Astrocyte of the cerebellum (primary cell): ENCODE measurements around the gene TMEM245.

Source experiments
- DNase-seq: peaks from one replicate; pipeline ENCODE4 v3.0.0-alpha.2; 2011; ENCODE audit warnings: low read depth
- H3K4me3 ChIP-seq: 2 replicates; pipeline ENCODE4 v1.5.1; 2011; ENCODE audit warnings: mild to moderate bottlenecking, low read depth, low read length, moderate library complexity
- in situ Hi-C: cut with HindIII; loops from 2 replicates; pipeline ENCODE4 v1.10.0; 2017; ENCODE audit warnings: low sequenced_read_pairs
- TF ChIP-seq, protein P1 (sequence below): IDR thresholded peaks from 2 replicates; pipeline ENCODE4 v1.5.1; 2012; ENCODE audit warnings: low read length, low read depth, moderate library complexity, mild to moderate bottlenecking; ENCODE audit errors: missing control alignments

Gene TMEM245

DNA sequence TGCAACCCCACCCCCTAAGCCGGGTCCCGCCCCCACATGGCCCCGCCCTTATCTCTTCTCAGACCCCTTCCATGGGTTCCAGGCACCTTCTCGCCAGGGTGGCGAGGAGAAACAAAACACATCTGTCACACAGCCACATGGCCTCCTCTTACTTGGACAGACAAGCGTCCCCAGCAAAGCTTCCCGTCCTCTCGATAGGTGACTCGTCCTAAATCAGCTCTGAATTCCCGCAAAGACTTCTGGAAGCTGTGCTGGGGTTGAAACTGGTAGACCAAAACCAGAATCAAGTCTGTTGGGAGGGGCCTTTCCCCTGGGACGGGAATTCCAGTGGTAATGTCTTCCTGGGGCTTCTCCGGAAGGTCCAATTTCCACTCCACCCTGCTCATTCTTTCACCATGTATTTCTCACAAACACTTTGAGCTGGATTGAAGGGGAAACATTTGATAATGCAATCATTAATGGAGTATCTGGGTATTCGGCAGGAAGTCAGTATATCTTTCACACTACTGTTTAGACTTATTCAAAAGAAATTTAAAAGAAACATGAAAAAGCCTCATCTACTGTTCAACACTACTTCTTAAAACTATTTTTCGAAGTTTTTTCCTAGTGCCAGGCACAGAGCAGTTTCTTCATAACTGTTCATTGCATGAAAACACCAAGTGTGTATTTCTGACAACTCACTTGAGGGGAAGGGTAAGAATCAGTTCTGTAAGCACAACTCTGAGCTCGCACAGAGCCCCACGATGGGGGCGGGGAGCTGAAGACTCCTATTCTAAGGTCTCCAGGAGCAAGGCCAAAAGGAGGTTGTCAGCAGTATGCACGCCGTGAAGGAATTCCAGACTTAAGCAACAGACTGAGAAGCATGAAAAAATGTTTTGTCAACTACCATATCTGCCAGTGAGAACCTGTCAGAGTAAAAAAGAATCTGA lies 105.8 kb downstream of the TMEM245 start:
- peak; percentile 41 for DNase-seq
- TF ChIP-seq, protein P1, sequence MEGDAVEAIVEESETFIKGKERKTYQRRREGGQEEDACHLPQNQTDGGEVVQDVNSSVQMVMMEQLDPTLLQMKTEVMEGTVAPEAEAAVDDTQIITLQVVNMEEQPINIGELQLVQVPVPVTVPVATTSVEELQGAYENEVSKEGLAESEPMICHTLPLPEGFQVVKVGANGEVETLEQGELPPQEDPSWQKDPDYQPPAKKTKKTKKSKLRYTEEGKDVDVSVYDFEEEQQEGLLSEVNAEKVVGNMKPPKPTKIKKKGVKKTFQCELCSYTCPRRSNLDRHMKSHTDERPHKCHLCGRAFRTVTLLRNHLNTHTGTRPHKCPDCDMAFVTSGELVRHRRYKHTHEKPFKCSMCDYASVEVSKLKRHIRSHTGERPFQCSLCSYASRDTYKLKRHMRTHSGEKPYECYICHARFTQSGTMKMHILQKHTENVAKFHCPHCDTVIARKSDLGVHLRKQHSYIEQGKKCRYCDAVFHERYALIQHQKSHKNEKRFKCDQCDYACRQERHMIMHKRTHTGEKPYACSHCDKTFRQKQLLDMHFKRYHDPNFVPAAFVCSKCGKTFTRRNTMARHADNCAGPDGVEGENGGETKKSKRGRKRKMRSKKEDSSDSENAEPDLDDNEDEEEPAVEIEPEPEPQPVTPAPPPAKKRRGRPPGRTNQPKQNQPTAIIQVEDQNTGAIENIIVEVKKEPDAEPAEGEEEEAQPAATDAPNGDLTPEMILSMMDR, result no peak

DNA sequence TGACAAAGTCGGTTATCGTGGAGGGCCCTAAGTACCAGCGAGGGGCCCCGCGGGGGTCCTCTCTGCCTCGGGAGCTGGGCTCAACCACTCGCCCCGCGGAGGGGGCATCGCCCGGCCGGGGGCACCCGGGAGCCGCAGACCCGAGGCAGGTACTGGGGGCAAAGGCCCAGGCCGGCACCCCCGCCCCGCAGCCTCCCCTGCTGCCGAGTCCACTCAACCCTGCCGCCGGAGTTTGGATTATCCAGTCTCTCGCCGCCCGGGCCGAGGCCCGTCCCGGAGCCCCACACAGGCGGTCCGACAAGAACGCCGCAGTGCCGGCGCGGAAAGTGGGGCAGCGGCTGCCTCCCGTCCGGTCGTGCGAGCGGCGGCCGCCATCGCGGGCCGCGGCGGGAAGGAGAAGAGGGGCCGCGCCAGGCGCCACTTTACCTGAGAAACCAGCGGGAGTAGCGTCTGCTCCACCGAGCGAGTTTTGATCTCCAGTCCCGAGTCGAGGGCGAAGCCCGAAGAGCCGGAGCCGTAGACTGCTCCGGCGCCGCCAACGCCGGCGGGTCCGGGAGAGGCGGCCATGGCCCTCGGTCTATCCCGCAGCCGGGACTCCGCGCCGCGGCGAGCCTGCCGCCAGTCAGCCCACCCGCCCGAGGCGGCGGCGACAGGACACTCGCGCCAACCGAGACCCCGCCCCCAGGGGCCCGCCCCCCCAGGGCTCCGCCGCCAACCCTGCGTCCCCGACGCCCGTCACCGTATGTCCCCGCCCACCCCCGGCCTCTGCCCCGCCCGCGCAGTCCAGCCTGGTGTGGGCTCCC lies 106.7 kb downstream of the TMEM245 start, which contains the start of gene CTNNAL1:
Gene CTNNAL1, minus strand, starts transcription at position 624 of the 803 bp plus-strand sequence. Its CDS starts 57 bp downstream, at position 567.
- peak; percentile 55 for DNase-seq
- peak within 1 kb of the TSS; percentile 74 for H3K4me3 ChIP-seq
- TF ChIP-seq, protein P1, result no peak
- in situ Hi-C loops, result no loop called here

More for the DNA sequence above, 105.8 kb downstream of the TMEM245 start:
- H3K4me3 ChIP-seq, result peak overlapping the region; percentile 74
- in situ Hi-C loops, result no loop called here

DNA sequence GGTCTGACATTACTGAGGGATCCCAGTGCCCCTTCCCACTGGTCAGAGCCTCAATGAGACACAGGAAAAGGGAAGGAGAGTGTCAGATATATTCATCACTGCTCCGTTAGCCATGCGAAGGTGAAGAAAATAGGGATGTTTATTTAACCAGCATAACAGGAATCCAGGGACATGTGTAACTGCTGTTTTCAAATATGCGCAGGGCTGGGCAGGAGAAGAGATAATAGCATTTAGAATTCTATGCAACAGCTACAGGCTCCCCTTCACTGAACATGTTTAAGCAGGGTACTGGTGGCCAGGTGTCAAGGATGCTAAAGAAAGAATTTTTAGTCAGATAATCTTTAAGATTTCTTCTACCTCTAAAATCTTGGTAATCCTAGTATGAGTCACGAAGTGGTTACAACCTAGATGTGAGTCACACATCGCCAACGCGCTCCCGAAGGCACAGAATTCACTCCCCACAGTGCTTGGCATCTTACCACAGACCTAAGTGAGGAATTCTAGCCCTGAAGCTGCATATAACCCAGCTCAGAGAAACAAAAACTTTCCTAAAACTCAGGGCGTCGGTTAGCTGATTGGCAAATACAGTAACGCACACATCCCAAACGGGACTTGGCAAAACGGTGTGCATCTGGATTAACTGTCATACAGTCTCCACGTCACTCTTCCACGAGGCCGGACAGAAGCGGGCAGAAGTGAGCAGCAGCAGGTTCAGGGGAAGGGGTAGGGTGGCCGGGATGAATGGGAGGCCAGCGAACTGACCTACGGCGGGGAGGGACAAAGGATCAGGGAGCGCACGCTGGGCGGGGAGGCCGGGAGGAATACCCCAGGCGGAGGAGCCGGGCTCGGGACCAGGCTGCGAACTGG lies 107.5 kb downstream of the TMEM245 start:
- TF ChIP-seq, protein P1, result no peak
- in situ Hi-C loops, result no loop called here
- peak overlapping the region; percentile 74 for H3K4me3 ChIP-seq
- DNase-seq, result peak; percentile 97

DNA sequence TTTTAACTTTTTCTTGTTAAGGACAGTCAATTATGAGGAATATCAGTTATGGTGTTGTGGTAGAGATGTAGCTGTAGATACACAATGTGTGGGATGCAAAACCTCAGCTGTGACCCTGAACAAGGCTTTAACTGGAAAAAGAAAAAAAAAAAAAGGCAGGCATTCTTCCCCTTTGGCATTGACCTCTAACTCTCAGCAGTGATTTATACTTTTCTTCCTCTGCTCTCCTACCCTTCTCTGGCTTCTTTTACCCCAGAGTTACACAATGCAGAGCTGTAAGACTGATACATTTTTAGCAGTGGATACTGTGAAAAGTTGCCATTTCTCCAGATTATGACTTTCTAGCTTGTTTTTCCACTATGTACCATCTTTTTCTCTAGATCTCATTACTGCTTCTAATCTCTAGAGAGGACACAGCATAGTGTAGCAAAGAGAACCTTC lies 108.5 kb downstream of the TMEM245 start:
- TF ChIP-seq, protein P1, result no peak
- in situ Hi-C loops, result no loop called here
- H3K4me3 ChIP-seq, result peak overlapping the region; percentile 74
- DNase-seq, result no peak

DNA sequence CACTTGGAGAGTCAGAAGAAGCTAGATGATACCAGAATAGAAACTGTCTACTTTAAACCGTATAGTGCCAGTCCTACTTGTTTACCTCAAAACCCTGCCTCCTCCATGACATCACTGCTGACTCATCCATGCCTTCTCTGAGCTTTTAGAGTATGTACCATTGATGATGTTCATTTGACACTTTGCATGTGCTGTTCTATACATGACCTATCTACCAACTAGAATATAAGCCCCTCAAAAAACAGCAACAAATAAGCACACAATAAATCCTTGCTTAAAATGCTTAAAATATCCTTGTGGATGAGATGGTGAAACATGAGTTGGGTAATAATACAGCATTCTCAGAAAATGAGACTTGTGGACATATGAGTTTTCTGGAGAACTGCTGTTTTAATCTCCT lies 109.0 kb downstream of the TMEM245 start:
- no peak overlapping the region for H3K4me3 ChIP-seq
- peak; percentile 55 for DNase-seq
- in situ Hi-C loops, result no loop called here

More for the DNA sequence above, 109.0 kb downstream of the TMEM245 start:
- TF ChIP-seq, protein P1, result no peak
